CD4-positive, alpha-beta T cell treated with Interleukin-4 for 4 hours (primary cell): Measurements from ENCODE around the gene GSK3A.

ENCODE experiments used
- DNase-seq: peaks from one replicate; pipeline ENCODE4 v3.0.0-alpha.2; 2020

Gene GSK3A

GRCh38 chr19:42280815-42281145 is 38.4 kb upstream of the GSK3A start:
- DNase-seq: no peak

GRCh38 chr19:42279902-42280814 is 37.8 kb upstream of the GSK3A start:
- DNase-seq: peak; percentile 93

- DNase-seq: no peak
These were observed 36.9 kb upstream of the GSK3A start for GRCh38 chr19:42279155-42279901.

- DNase-seq: no peak
These were observed 36.2 kb upstream of the GSK3A start for GRCh38 chr19:42278452-42279154.

GRCh38 chr19:42277821-42278451 is 35.5 kb upstream of the GSK3A start:
- DNase-seq: no peak

GRCh38 chr19:42276821-42277220 is 34.4 kb upstream of the GSK3A start:
- DNase-seq: no peak

DNA sequence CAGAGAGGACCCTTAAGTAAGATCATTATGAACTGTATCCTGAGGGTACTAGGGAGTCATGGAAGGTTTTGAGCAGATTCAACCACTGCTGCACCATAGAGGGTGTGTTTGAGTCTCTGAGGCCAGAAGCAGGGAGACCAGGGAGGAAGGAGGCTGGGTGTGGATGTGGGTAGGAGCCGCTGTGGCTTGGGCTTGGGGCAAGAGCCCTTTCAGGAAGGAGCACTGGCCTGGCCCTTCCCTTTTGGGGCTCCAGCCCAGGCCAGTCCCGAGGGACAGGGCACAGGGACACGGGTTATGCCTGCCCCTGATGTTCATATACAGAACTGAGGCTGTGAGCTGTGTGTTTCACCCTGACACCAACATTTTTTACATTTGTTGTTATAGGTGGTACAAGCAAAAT is 33.9 kb upstream of the GSK3A start:
- no peak for DNase-seq

DNA sequence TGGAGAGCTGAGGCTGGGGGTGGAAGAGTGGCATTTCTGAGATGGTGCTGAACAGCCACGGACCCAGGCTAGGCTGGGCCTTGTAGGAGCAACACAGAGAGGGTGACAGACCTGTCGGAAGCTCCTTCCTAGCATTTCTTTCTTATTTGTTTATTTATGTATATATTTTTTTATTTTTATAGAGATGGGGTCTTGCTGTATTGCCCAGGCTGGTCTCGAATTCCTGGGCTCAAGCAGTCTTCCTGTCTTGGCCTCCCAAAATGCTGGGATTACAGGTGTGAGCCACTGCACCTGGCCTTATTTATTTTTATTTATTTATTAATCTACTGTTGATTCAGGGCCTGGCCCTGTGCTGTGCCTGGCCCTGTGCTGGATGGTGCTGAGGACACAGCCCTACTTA is 33.1 kb upstream of the GSK3A start:
- no peak for DNase-seq

GRCh38 chr19:42275103-42275502 is 32.7 kb upstream of the GSK3A start:
- no peak for DNase-seq

GRCh38 chr19:42274065-42274682 is 31.8 kb upstream of the GSK3A start:
- no peak for DNase-seq

- no peak for DNase-seq
These were observed 31.1 kb upstream of the GSK3A start for GRCh38 chr19:42273407-42274064.

DNA sequence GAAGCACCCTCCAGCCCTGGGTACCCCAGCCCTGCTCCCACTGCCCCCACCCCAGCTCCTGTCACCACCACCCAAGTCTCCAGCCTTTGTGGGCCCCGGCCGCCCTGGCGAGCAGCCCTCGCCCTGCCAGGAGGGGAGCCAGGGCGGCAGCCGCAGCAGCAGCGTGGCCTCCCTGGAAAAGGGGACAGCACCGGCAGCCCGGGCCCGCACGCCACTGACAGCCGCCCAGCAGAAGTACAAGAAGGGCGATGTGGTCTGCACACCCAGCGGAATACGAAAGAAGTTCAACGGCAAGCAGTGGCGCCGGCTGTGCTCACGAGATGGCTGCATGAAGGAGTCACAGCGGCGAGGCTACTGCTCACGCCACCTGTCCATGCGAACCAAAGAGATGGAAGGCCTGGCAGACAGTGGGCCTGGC is 30.6 kb upstream of the GSK3A start:
- no peak for DNase-seq

GRCh38 chr19:42272535-42272897 is 30.1 kb upstream of the GSK3A start:
- DNase-seq: no peak

GRCh38 chr19:42271861-42272534 is 29.6 kb upstream of the GSK3A start:
- no peak for DNase-seq

- no peak for DNase-seq
These were observed 28.6 kb upstream of the GSK3A start for GRCh38 chr19:42271045-42271419.

DNA sequence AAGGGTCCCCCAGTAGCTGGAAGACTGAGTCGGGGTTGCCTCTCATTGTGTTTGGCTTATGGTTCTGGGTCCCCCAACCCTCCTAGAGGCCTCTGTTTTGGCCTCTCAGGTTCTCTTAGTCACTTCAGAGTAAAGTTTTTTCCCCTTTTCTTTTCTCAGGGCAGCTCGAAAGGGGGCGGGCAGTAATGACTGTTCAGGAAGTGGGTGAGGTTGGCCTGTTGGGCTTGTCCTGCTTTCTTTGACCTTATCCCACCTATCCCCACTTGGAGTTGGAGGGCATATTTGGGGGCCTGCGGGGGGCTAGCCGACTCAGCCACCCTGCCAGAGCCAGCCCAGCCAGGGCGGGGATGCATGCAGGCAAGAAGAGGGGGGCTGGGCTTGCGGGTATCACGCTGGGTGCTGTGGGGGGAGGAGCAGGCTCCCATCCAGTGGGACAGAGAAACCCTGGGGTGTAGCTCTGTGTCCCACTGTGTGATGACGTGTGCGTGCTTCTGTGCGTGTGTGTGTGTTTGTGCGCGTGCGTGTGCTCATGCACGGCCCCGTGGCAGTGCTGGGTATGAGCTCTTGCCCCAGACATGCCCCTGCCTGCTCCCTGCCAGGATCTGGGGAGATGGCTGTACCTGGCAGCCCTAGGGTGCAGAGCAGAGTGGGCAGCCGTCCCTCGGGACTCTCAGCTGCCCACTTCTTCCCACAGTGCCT is 28.1 kb upstream of the GSK3A start:
- DNase-seq: peak; percentile 75

GRCh38 chr19:42269478-42270345 is 27.3 kb upstream of the GSK3A start:
- DNase-seq: no peak

DNA sequence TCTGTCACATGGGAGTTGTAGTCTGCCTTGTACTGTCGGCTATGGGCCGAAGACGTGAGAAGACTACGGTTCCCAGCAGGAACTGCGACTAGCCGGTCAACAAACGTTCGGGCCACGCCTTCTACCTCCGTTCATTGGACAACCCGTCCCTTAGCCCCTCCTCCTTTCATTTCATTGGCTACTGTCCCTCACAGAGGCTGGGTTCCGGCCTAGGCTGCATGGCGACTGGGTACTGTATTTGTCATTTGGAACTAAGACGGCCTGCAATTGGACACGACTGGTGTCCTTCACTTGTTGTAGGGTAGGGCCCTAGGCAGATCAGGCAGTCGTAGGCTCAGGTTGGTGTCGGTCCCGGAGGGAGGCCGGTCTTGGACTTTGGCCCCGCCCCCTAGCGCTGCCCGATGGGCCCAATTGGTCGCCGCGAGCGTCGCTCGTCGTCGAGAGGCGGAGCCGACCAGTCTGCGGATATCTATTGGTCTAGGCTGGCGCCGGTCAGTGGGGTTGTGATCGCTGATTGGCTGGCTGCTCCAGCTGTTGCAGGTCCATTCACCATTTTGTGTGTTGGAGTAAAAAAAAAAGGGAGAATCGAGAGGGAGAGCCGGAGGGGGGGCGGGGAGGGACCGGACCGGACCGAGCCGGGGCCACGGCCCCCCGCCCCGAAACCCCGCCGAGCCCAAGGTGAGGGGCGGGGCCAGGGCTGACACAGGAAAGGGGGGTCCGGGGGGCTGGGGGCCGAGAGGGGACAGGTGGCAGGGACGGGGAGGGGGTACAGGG is 26.5 kb upstream of the GSK3A start, which contains the start of gene CIC:
Gene CIC, plus strand, starts transcription at position 549 of the 774 bp plus-strand sequence. CDS start 2,532 bp downstream, outside the sequence.
- DNase-seq: peak; percentile 100

GRCh38 chr19:42268142-42268703 is 25.8 kb upstream of the GSK3A start:
- DNase-seq: peak; percentile 100
